ENCODE data around the gene TGFB2. TPM values are rescaled to one million over a fixed set of nuclear protein-coding genes. Genes with fewer than 3 reads are reported as not detected.

Gene TGFB2
- total RNA-seq, 5 donors from 2014 or later (not counting 1 experiment from before 2014, with no cell fraction given) = 0.06 to 0.23 (median 0.23) TPM; not detected in 2

GRCh38 chr1:218472885-218473284 lies 127.7 kb downstream of the TGFB2 start:
- H3K27me3 ChIP-seq (replicated peaks in 1 of 2; ENCODE audit: control insufficient read depth in 2 of 2, extremely low read depth in 1 of 2, insufficient read depth in 2 of 2, low read length in 1 of 2) = no peaks in the 10 kb centered on the region
- Mint-ChIP-seq H3K27me3 (peaks cover 1 to 9% of the 10 kb centered on the region in 2 donors), H3K4me3 (no peak overlapping the region), H3K4me1 (peaks cover 16% of the 10 kb centered on the region in 3 donors), H3K9me3 (no peaks in the 10 kb centered on the region), H3K36me3 (no peaks in the 10 kb centered on the region), H3K27ac (no peak overlapping the region)
- CTCF ChIA-PET = no interaction called here
- ATAC-seq (replicated peaks in 1 of 4) (no peak), DNase-seq (no peak)
- H3K9me3 ChIP-seq = no peaks in the 10 kb centered on the region
- H3K27ac ChIP-seq (ENCODE audit: low read length) = no peak overlapping the region
- H3K4me3 ChIP-seq (ENCODE audit: control insufficient read depth in 1 of 2, extremely low read depth in 1 of 2, low read length in 1 of 2) = no peak overlapping the region
- H3K4me1 ChIP-seq (ENCODE audit: control insufficient read depth in 1 of 2, extremely low read depth in 1 of 2, insufficient read depth in 2 of 2, low read length in 2 of 2) = peaks cover 0 to 3% of the 10 kb centered on the region in 2 experiments
- POLR2A ChIA-PET = no interaction called here
- H3K36me3 ChIP-seq (ENCODE audit: control insufficient read depth in 2 of 2, extremely low read depth in 1 of 2, insufficient read depth in 1 of 2, low read length in 1 of 2) = no peaks in the 10 kb centered on the region
- no CpG with 5 or more reads among the region's 1 CpG for WGBS (ENCODE audit: insufficient coverage)

- no CpG with 5 or more reads among the region's 2 CpGs for WGBS (ENCODE audit: insufficient coverage)
- POLR2A ChIA-PET = no interaction called here
- H3K27ac Mint-ChIP-seq = no peak overlapping the region
These were observed 128.4 kb downstream of the TGFB2 start for GRCh38 chr1:218473522-218473921.

GRCh38 chr1:218474128-218474527 lies 129.0 kb downstream of the TGFB2 start:
- H3K4me3 Mint-ChIP-seq = peak overlapping the region in 1 of 3 donors; percentile 29
- H3K27ac Mint-ChIP-seq = no peak overlapping the region
- H3K27me3 Mint-ChIP-seq = peaks cover 1 to 9% of the 10 kb centered on the region in 2 donors

More at GRCh38 chr1:218473522-218473921, 128.4 kb downstream of the TGFB2 start:
- DNase-seq = no peak
- Mint-ChIP-seq H3K4me1 (peaks cover 16% of the 10 kb centered on the region in 3 donors), H3K4me3 (no peak overlapping the region), H3K36me3 (no peaks in the 10 kb centered on the region), H3K27me3 (peaks cover 1 to 9% of the 10 kb centered on the region in 2 donors), H3K9me3 (no peaks in the 10 kb centered on the region)
- Histone ChIP-seq H3K27me3 (replicated peaks in 1 of 2; ENCODE audit: control insufficient read depth in 2 of 2, extremely low read depth in 1 of 2, insufficient read depth in 2 of 2, low read length in 1 of 2) (no peaks in the 10 kb centered on the region), H3K9me3 (no peaks in the 10 kb centered on the region), H3K4me3 (ENCODE audit: control insufficient read depth in 1 of 2, extremely low read depth in 1 of 2, low read length in 1 of 2) (no peak overlapping the region), H3K4me1 (ENCODE audit: control insufficient read depth in 1 of 2, extremely low read depth in 1 of 2, insufficient read depth in 2 of 2, low read length in 2 of 2) (peaks cover 0 to 3% of the 10 kb centered on the region in 2 experiments), H3K27ac (ENCODE audit: low read length) (no peak overlapping the region), H3K36me3 (ENCODE audit: control insufficient read depth in 2 of 2, extremely low read depth in 1 of 2, insufficient read depth in 1 of 2, low read length in 1 of 2) (no peaks in the 10 kb centered on the region)
- no peak for ATAC-seq (replicated peaks in 1 of 4)
- CTCF ChIA-PET = no interaction called here

GRCh38 chr1:218475275-218475674 lies 130.1 kb downstream of the TGFB2 start:
- no peaks in the 10 kb centered on the region for H3K27me3 ChIP-seq (replicated peaks in 1 of 2; ENCODE audit: control insufficient read depth in 2 of 2, extremely low read depth in 1 of 2, insufficient read depth in 2 of 2, low read length in 1 of 2)
- H3K4me3 ChIP-seq (ENCODE audit: control insufficient read depth in 1 of 2, extremely low read depth in 1 of 2, low read length in 1 of 2) = no peak overlapping the region
- no CpG with 5 or more reads among the region's 1 CpG for WGBS (ENCODE audit: insufficient coverage)
- no peak overlapping the region for H3K27ac ChIP-seq (ENCODE audit: low read length)
- H3K4me3 Mint-ChIP-seq = no peak overlapping the region
- H3K4me1 ChIP-seq (ENCODE audit: control insufficient read depth in 1 of 2, extremely low read depth in 1 of 2, insufficient read depth in 2 of 2, low read length in 2 of 2) = peaks cover 0 to 3% of the 10 kb centered on the region in 2 experiments
- ATAC-seq (replicated peaks in 1 of 4) = no peak
- H3K9me3 ChIP-seq = no peaks in the 10 kb centered on the region
- ChIA-PET CTCF (no interaction called here), POLR2A (no interaction called here)
- no peaks in the 10 kb centered on the region for H3K9me3 Mint-ChIP-seq
- DNase-seq = no peak
- peaks cover 1 to 9% of the 10 kb centered on the region in 2 donors for H3K27me3 Mint-ChIP-seq
- H3K27ac Mint-ChIP-seq = no peak overlapping the region
- peaks cover 16% of the 10 kb centered on the region in 3 donors for H3K4me1 Mint-ChIP-seq
- no peaks in the 10 kb centered on the region for H3K36me3 ChIP-seq (ENCODE audit: control insufficient read depth in 2 of 2, extremely low read depth in 1 of 2, insufficient read depth in 1 of 2, low read length in 1 of 2)
- no peaks in the 10 kb centered on the region for H3K36me3 Mint-ChIP-seq

More at GRCh38 chr1:218474128-218474527, 129.0 kb downstream of the TGFB2 start:
- H3K36me3 Mint-ChIP-seq = no peaks in the 10 kb centered on the region
- peaks cover 16% of the 10 kb centered on the region in 3 donors for H3K4me1 Mint-ChIP-seq
- 45% methylated on average over 1 of the region's 5 CpGs for WGBS (ENCODE audit: insufficient coverage)
- H3K9me3 Mint-ChIP-seq = no peaks in the 10 kb centered on the region
- Histone ChIP-seq H3K9me3 (no peaks in the 10 kb centered on the region), H3K4me1 (ENCODE audit: control insufficient read depth in 1 of 2, extremely low read depth in 1 of 2, insufficient read depth in 2 of 2, low read length in 2 of 2) (peaks cover 0 to 3% of the 10 kb centered on the region in 2 experiments), H3K36me3 (ENCODE audit: control insufficient read depth in 2 of 2, extremely low read depth in 1 of 2, insufficient read depth in 1 of 2, low read length in 1 of 2) (no peaks in the 10 kb centered on the region), H3K4me3 (ENCODE audit: control insufficient read depth in 1 of 2, extremely low read depth in 1 of 2, low read length in 1 of 2) (no peak overlapping the region), H3K27me3 (replicated peaks in 1 of 2; ENCODE audit: control insufficient read depth in 2 of 2, extremely low read depth in 1 of 2, insufficient read depth in 2 of 2, low read length in 1 of 2) (no peaks in the 10 kb centered on the region), H3K27ac (ENCODE audit: low read length) (no peak overlapping the region)
- CTCF ChIA-PET = no interaction called here
- POLR2A ChIA-PET = no interaction called here
- DNase-seq (no peak), ATAC-seq (replicated peaks in 1 of 4) (no peak)

- no peaks in the 10 kb centered on the region for H3K36me3 Mint-ChIP-seq
- peaks cover 0 to 3% of the 10 kb centered on the region in 2 experiments for H3K4me1 ChIP-seq (ENCODE audit: control insufficient read depth in 1 of 2, extremely low read depth in 1 of 2, insufficient read depth in 2 of 2, low read length in 2 of 2)
- H3K27ac Mint-ChIP-seq = no peak overlapping the region
- no peaks in the 10 kb centered on the region for H3K27me3 ChIP-seq (replicated peaks in 1 of 2; ENCODE audit: control insufficient read depth in 2 of 2, extremely low read depth in 1 of 2, insufficient read depth in 2 of 2, low read length in 1 of 2)
- ATAC-seq (replicated peaks in 1 of 4) (no peak), DNase-seq (no peak)
- no CpG with 5 or more reads among the region's 1 CpG for WGBS (ENCODE audit: insufficient coverage)
- H3K36me3 ChIP-seq (ENCODE audit: control insufficient read depth in 2 of 2, extremely low read depth in 1 of 2, insufficient read depth in 1 of 2, low read length in 1 of 2) = no peaks in the 10 kb centered on the region
- ChIA-PET CTCF (no interaction called here), POLR2A (no interaction called here)
- no peaks in the 10 kb centered on the region for H3K9me3 ChIP-seq
- H3K4me1 Mint-ChIP-seq = peaks cover 16% of the 10 kb centered on the region in 3 donors
- H3K4me3 ChIP-seq (ENCODE audit: control insufficient read depth in 1 of 2, extremely low read depth in 1 of 2, low read length in 1 of 2) = no peak overlapping the region
- H3K9me3 Mint-ChIP-seq = no peaks in the 10 kb centered on the region
- H3K4me3 Mint-ChIP-seq = no peak overlapping the region
- no peak overlapping the region for H3K27ac ChIP-seq (ENCODE audit: low read length)
- peaks cover 1 to 9% of the 10 kb centered on the region in 2 donors for H3K27me3 Mint-ChIP-seq
These were observed 130.6 kb downstream of the TGFB2 start for GRCh38 chr1:218475699-218476098.

GRCh38 chr1:218476385-218476784 lies 131.2 kb downstream of the TGFB2 start:
- ChIA-PET CTCF (no interaction called here), POLR2A (no interaction called here)

GRCh38 chr1:218478336-218478735 lies 133.2 kb downstream of the TGFB2 start:
- DNase-seq (no peak), ATAC-seq (replicated peaks in 1 of 4) (no peak)
- H3K9me3 Mint-ChIP-seq = no peaks in the 10 kb centered on the region
- H3K4me3 Mint-ChIP-seq = no peak overlapping the region
- Histone ChIP-seq H3K4me3 (ENCODE audit: control insufficient read depth in 1 of 2, extremely low read depth in 1 of 2, low read length in 1 of 2) (no peak overlapping the region), H3K27ac (ENCODE audit: low read length) (no peak overlapping the region), H3K27me3 (replicated peaks in 1 of 2; ENCODE audit: control insufficient read depth in 2 of 2, extremely low read depth in 1 of 2, insufficient read depth in 2 of 2, low read length in 1 of 2) (no peaks in the 10 kb centered on the region), H3K4me1 (ENCODE audit: control insufficient read depth in 1 of 2, extremely low read depth in 1 of 2, insufficient read depth in 2 of 2, low read length in 2 of 2) (peaks cover 0 to 3% of the 10 kb centered on the region in 2 experiments), H3K9me3 (no peaks in the 10 kb centered on the region), H3K36me3 (ENCODE audit: control insufficient read depth in 2 of 2, extremely low read depth in 1 of 2, insufficient read depth in 1 of 2, low read length in 1 of 2) (no peaks in the 10 kb centered on the region)
- H3K27ac Mint-ChIP-seq = no peak overlapping the region
- H3K4me1 Mint-ChIP-seq = peaks cover 11 to 13% (median 11%) of the 10 kb centered on the region in 3 donors
- peaks cover 1 to 4% of the 10 kb centered on the region in 2 donors for H3K27me3 Mint-ChIP-seq
- CTCF ChIA-PET = no interaction called here
- POLR2A ChIA-PET = no interaction called here
- 32% methylated on average over 2 of the region's 4 CpGs for WGBS (ENCODE audit: insufficient coverage)
- H3K36me3 Mint-ChIP-seq = no peaks in the 10 kb centered on the region

More at GRCh38 chr1:218476385-218476784, 131.2 kb downstream of the TGFB2 start:
- H3K4me1 Mint-ChIP-seq = peaks cover 16% of the 10 kb centered on the region in 3 donors
- no peak for ATAC-seq (replicated peaks in 1 of 4)
- Histone ChIP-seq H3K36me3 (ENCODE audit: control insufficient read depth in 2 of 2, extremely low read depth in 1 of 2, insufficient read depth in 1 of 2, low read length in 1 of 2) (no peaks in the 10 kb centered on the region), H3K4me3 (ENCODE audit: control insufficient read depth in 1 of 2, extremely low read depth in 1 of 2, low read length in 1 of 2) (no peak overlapping the region), H3K9me3 (no peaks in the 10 kb centered on the region), H3K4me1 (ENCODE audit: control insufficient read depth in 1 of 2, extremely low read depth in 1 of 2, insufficient read depth in 2 of 2, low read length in 2 of 2) (peaks cover 0 to 3% of the 10 kb centered on the region in 2 experiments), H3K27ac (ENCODE audit: low read length) (no peak overlapping the region), H3K27me3 (replicated peaks in 1 of 2; ENCODE audit: control insufficient read depth in 2 of 2, extremely low read depth in 1 of 2, insufficient read depth in 2 of 2, low read length in 1 of 2) (no peaks in the 10 kb centered on the region)
- no peak overlapping the region for H3K27ac Mint-ChIP-seq
- H3K4me3 Mint-ChIP-seq = no peak overlapping the region
- no peaks in the 10 kb centered on the region for H3K9me3 Mint-ChIP-seq
- H3K27me3 Mint-ChIP-seq = peaks cover 1 to 4% of the 10 kb centered on the region in 2 donors
- no peaks in the 10 kb centered on the region for H3K36me3 Mint-ChIP-seq
- 63% methylated on average over 2 of the region's 3 CpGs for WGBS (ENCODE audit: insufficient coverage)
- DNase-seq = no peak
